HG03457 (cell line): Measurements from ENCODE around the gene RELT.

Source experiments
- ATAC-seq: cut with Tn5 transposase; IDR thresholded peaks from one replicate; pipeline ENCODE4 v1.9.1; 2021; ENCODE audit warnings: moderate number of reproducible peaks; ENCODE audit not compliant: unreplicated experiment

RELT gene

GRCh38 chr11:73375830-73376159, 404 bp upstream of the RELT start:
- ATAC-seq: no peak

DNA sequence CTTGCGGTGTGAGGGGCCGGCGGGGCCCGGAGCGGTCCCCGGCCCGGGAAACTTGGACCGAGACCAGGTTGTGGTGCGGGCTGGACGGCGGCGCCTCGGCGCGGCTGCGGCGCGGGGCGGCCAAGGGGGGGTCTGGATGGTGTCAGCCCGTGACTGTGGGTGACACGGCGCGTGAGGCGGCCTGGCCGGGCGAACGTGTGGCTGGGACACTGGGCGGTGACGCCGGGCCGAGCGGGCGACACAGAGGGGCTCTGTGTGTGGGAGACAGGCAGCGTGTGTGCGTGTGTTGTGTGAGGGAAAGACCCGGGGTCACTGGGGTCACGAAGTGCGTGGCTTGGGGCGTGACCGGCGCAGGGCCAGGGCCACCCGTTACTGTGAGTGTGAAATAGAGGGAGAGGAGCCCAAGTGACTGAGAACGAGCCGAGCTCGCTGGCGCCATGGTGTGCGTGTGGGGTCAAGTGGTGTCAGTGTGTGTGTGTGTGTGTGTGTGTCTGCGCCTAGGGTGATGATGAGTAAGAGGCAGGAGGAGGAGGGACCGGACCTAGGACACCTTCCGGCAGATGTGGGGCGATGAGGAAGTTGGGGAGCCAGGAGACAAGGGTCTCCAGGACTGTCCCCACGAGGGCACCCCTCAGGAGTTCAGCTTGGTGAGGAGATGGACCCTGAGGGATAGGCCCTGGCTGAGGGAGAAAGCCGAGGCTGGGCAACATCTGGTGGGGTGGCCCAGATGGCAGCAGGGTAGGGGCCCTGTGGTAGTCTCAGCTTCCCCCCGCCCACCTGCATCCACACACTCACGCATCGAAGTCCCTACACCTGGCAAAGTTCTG, 817 bp downstream of the RELT start:
- no peak for ATAC-seq

DNA sequence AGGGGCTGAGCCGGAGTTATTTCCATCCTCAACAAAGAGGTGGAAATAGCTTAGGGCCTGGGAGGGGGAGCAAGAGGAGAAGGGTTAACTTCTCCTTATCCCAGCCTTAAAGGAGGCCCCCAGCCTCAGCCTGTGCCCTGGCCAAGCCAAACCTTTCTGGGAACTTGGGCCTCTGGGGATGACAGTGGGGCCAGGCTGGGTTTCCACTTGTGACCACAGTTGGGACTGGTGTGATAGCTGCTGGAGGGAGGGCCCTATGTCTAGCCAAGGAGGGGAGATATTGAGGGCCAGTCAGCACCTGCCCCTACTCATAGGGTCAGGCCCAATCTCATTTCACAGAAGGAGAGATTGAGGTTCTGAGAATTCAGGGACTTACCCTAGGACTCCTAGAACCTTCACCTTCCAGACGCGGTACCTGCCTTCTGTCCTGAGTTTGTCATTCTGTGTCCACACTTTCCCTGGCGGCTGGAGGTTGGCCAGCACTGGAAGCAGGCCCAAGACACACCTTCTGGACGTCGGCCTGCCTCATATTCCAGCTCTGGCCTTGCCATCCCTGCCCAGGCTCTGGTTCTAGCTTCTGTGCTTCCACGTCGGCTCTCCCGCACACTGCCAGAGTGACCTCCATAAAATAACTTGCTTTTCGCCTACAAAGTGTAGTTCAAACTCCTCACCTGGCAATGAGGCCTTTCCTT, 3.1 kb downstream of the RELT start:
- ATAC-seq: no peak

- ATAC-seq: no peak
These were observed 4.1 kb downstream of the RELT start for GRCh38 chr11:73380331-73380730.

DNA sequence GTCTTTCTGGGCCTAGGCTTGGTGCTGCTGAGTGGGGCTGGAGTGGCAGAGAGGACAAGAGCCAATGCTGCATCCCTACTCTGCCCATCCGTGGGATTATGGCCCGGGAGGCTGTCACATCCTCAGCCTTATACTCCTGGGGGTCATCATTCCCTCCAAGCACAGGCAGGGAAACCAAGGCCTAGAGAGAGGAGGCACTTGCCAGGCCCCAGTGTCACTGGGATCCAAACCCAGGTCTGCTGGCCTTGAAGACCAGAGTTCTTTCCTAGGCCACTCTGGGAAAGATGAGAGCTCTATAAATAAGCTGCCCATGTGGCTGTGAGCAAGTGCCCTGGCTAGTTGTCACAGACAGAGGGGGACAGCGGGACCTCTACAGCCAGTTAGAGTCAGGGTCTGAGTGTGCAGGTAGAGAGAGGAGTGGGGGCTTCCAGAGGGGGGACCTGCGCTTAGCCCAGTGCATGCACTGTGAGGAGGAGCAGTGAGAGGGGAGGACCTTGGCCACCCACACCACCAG, 4.8 kb downstream of the RELT start:
- ATAC-seq: no peak

GRCh38 chr11:73381589-73381988, 5.4 kb downstream of the RELT start:
- ATAC-seq: no peak

GRCh38 chr11:73382183-73382582, 6.0 kb downstream of the RELT start:
- ATAC-seq: no peak

DNA sequence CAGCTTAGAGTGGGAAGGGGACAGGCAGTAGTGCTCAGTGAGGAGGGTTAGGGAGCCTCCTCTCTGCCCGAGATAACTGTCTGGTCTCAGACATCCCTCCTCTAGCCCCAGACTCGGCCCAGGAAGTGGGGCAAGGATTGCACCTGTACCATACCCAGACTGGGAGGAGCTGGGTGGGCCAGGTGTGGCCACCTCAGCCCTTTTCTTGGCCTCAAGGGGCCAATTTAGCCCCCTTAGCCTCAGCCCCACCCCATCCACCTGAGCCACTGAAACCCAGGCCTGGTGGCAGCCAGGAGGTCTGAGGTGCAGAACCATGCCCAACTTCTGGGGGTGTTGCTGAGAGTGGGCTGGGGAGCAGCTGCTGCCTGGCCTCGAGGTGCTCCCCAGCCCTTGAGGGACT, 6.5 kb downstream of the RELT start:
- ATAC-seq: no peak

DNA sequence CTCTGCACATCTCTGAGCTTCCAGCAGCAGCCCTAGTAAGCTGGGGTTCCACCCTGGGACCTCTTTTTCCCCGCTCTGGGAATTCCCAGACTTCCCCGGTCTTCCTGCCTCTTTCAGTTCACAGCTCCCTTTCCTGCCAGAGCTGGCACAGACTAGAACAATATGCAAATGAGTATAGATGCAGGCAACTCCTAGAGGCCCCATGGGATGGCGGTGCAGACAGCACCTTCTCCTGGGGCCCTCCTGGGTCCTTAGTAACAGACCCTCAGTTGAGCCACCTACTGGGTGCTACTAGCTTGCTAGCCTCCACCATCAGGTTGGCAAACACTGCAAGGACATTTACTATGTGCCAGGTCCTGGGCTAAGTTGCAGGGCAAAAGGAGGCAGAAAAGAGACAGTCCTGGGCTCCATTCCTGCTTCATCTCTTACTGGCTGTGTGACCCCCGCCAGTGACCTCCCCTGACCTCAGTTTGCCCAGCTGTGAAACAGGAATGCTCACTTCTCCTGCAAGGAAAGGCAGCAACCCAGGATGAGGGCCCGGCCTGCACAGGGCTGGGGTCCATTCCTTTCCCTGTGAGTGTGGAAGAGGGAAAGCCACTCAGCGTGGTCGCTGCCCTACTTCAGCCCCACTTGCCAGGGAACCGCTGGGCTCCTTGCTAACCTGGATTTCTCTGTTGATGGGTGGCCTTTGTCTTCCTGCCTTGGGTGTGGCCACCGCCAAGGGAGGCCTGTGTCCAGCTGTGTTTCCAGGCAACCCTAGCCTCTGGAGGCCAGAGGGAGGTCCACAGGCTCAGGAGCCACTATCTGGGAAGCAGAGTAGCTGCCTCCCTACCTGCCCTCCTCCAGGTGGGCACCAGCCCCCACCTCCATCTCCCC, 7.3 kb downstream of the RELT start:
- ATAC-seq: no peak

DNA sequence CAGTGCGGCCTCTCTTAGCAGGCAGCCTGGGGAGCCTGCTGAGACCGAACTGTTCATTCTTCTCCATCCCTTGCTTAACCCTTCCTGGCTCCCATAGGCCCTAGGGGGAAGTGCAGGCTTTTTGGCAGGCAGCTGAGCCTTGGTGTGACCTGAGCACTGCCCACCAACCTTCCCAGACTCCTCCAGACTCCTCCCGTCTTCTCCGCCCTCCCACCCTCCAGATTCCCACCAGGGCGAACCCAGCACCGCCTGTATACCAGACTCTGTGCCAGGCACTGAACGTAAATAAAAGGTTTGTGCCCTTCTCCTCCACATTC, 7.9 kb downstream of the RELT start:
- no peak for ATAC-seq

DNA sequence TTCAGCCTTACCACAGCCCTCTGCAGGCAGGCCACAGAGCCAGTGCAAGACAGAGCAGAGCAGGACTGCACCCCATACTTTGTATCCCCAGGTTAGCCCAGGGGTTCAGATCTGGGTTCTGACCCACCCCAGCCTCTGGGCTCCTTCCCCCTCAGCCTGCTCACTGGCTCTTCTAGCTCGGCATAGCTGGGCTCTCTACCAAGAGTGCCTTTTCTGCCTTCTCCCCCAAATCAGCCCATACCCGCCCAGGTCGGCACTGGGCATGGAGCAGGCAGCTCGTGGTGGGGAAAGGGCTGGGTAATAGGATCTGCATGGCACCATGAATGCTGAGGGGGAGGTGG, 8.3 kb downstream of the RELT start:
- no peak for ATAC-seq

GRCh38 chr11:73384872-73385689, 8.9 kb downstream of the RELT start:
- ATAC-seq: no peak

- ATAC-seq: no peak
These were observed 9.8 kb downstream of the RELT start for GRCh38 chr11:73386016-73386415.

DNA sequence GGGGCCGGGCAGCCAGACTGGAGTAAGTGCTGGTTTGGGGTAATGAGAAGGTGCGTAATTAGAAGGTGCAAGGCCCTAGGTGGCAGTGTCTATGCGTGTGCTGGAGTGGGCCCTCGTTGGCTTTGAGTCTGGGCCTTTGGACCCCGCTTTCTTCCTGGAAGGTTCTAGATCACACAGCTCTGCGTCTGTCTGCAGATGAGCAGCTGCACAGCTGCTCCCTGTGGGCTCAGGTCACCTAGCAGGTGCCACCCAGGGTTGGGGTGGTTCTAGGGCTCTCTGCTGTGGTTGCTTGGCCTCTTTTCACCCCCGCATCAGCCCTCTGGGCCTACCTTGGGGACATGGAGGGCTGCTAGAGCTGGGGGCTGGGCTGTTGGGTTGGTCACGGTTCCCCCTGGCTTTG, 10.3 kb downstream of the RELT start:
- ATAC-seq: no peak

GRCh38 chr11:73387594-73388264, 11.5 kb downstream of the RELT start:
- ATAC-seq: no peak

DNA sequence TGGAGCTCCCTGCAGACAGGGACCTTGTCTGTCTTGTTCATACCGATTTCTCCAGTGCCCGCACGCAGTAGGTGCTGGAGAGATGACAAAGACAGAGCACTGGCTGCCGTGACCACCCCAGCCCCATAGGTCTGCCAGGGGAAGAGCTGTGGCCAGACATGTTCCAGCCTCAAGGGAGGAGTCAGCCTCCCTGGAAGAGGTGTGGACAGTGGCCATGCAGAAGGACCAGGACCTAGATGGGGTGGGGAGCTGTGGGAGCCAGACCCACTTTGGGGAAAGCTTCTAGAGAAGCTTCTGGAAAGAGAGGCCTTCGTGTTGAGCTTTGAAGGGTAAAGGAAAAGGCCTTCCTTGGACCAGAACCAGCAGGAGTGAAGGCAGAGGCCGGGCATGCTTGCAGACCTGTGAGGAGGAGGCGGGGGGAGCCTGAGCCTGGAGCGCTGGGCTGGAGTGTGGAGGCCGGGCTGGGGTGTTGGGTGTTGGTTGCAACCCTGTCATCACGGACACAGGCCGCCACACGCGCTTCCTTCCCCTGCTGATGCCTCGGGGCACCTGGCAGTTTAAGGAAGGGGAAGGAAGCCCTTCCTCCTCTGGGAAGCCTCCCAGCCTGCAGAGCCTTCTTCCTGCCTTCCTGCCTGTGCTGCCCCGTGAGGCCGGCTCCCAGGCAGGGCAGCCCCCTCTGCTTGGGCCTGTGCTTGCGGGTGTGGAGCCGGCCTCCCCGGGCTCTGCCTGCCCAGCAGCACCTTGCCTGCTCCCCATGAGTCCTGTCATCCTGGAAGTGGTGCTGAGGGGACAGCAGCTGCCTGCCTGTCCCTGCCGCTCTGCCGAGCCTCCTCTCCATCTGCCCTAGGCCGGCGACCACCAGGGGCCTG, 12.3 kb downstream of the RELT start:
- no peak for ATAC-seq

DNA sequence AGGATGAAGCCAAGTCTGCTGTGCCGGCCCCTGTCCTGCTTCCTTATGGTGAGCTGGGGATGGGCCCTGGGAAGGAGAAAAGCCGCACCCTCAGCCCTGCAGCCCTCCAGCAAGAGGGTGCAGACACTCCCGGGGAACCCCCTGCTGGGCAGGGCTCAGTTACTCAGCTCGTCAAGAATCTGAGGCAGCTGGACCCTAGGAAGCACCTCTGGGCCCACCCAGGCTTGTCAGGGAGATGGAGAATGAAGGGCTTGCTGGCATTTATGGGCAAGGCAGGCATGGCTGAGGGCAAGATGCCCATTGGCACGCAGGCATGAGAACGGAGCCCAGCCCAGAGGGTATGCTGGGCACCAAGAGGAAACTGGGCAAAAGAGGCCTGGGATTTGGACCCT, 12.9 kb downstream of the RELT start:
- no peak for ATAC-seq

GRCh38 chr11:73389916-73390315, 13.7 kb downstream of the RELT start:
- no peak for ATAC-seq
